ENCODE results near the gene LCAT.

The LCAT gene

GRCh38 chr16:67897231-67897630 lies 46.7 kb downstream of the LCAT start:
- Histone ChIP-seq H3K9me3 (ENCODE audit: low read depth, low read length) (no peaks in the 10 kb centered on the region), H3K27ac (no peak overlapping the region), H3K4me3 (no peak overlapping the region), H3K9ac (ENCODE audit: insufficient read length) (no peak overlapping the region), H3K36me3 (ENCODE audit: insufficient read depth, low read length) (no peaks in the 10 kb centered on the region)
- TF ChIP-seq POLR2AphosphoS5 (IDR thresholded peaks at IDR 0.05; ENCODE audit: borderline replicate concordance, low read depth, low read length) (no peak), FOXP2 (optimal IDR thresholded peaks at IDR 0.05; ENCODE audit: control extremely low read depth, extremely low read length, insufficient read depth) (no peak), EZH2 (IDR thresholded peaks at IDR 0.05) (no peak)
- no peak for DNase-seq (ENCODE audit: low read depth, low spot score)

DNA sequence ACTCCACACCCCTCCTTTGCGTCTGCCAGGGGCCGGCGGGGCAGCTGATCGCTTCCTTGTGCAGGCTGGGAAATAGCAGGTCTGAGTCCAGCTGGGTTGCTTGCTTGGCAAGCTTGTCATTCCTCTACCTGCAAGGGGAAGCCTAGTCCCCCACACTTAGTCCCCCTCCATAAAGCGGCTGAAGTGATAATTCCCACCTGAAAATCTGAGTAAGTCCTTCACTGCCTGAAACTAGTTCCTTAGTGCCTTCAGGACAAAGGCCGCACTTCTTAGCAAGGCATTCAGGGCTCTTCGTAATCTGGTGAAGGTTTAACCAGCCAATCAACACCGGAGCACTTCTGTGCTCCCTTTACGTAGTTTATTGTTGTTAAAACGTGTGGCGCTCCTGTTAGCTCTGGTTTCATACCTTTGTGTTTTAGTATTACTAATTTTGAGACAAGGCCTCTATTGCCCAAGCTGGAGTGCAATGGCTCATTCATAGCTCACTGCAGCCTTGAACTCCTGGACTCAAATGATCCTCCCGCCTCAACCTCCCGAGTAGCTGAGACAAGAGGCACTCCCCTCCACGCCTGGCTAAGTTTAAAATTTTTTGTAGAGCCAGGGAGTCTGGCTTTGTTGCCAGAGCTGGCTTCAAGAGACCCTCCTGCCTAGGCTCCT lies 50.0 kb downstream of the LCAT start:
- Histone ChIP-seq H3K9me3 (ENCODE audit: low read depth, low read length) (no peaks in the 10 kb centered on the region), H3K27ac (no peak overlapping the region), H3K9ac (ENCODE audit: insufficient read length) (peak overlapping the region; percentile 89), H3K36me3 (ENCODE audit: insufficient read depth, low read length) (no peaks in the 10 kb centered on the region), H3K4me3 (peak overlapping the region; percentile 84)
- TF ChIP-seq POLR2AphosphoS5 (IDR thresholded peaks at IDR 0.05; ENCODE audit: borderline replicate concordance, low read depth, low read length) = no peak
- no peak for TF ChIP-seq EZH2 (IDR thresholded peaks at IDR 0.05)
- TF ChIP-seq FOXP2 (optimal IDR thresholded peaks at IDR 0.05; ENCODE audit: control extremely low read depth, extremely low read length, insufficient read depth) = no peak
- DNase-seq (ENCODE audit: low read depth, low spot score) = no peak

DNA sequence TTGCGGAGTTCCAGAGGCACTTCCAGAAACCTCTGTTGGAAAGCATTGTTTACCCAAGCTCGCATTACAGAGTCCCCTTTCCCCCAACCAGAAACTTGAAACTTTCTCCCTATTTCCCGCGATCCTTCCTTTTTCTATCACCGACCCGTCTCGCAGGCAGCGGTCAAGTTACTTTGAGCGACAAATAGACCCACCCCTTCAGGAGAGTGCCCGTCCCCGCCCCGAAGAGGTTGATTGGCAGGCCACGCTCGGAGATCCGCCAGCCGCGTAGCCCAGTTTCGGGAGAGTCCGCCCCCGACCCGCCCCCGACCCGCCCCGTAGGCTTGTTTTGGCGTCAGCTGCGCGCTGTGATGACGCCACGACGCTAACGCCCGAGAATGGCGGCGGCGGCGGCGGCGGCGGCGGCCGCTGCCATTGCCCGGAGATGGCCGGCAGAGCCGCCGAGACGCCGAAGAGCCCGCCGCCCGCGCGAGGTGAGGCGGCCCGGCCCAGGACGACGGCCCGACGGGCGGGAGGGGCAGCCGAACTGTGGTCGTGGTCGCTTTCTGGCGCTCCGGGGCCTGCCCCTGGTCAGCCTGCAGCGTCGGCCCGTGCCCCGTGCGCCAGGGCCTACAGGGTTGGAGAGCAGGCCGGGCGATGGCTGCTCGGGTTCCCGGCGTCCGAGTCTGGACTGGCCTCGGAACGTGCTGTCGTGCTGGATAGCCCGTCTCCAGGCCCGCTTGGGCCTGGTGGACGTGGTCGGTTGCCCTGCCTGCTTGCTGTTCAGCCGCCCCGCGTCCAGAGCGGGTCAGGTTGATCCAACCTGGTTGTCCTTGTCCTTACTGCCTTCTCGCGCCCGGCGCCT lies 50.8 kb downstream of the LCAT start, which contains the start of gene PSKH1:
Gene PSKH1 (plus strand): TSS at position 356 of the 844 bp plus-strand sequence. CDS start 15,496 bp downstream, outside the sequence.
- no peaks in the 10 kb centered on the region for H3K9me3 ChIP-seq (ENCODE audit: low read depth, low read length)
- TF ChIP-seq FOXP2 (optimal IDR thresholded peaks at IDR 0.05; ENCODE audit: control extremely low read depth, extremely low read length, insufficient read depth) = no peak
- no peak for TF ChIP-seq EZH2 (IDR thresholded peaks at IDR 0.05)
- TF ChIP-seq POLR2AphosphoS5 (IDR thresholded peaks at IDR 0.05; ENCODE audit: borderline replicate concordance, low read depth, low read length) = peak; percentile 60; the same call in 1 of the 2 replicates
- DNase-seq (ENCODE audit: low read depth, low spot score) = peak; percentile 26
- peak within 1 kb of the TSS; percentile 89 for H3K9ac ChIP-seq (ENCODE audit: insufficient read length)
- H3K36me3 ChIP-seq (ENCODE audit: insufficient read depth, low read length) = no peaks in the 10 kb centered on the region
- no peak within 1 kb of the TSS for H3K27ac ChIP-seq
- peak within 1 kb of the TSS; percentile 84 for H3K4me3 ChIP-seq

GRCh38 chr16:67892375-67892774 lies 51.5 kb downstream of the LCAT start:
- Histone ChIP-seq H3K27ac (no peak overlapping the region), H3K36me3 (ENCODE audit: insufficient read depth, low read length) (no peaks in the 10 kb centered on the region), H3K4me3 (peak overlapping the region; percentile 78), H3K9ac (ENCODE audit: insufficient read length) (peak overlapping the region; percentile 73), H3K9me3 (ENCODE audit: low read depth, low read length) (no peaks in the 10 kb centered on the region)
- DNase-seq (ENCODE audit: low read depth, low spot score) = no peak
- no peak for TF ChIP-seq POLR2AphosphoS5 (IDR thresholded peaks at IDR 0.05; ENCODE audit: borderline replicate concordance, low read depth, low read length)
- no peak for TF ChIP-seq EZH2 (IDR thresholded peaks at IDR 0.05)
- no peak for TF ChIP-seq FOXP2 (optimal IDR thresholded peaks at IDR 0.05; ENCODE audit: control extremely low read depth, extremely low read length, insufficient read depth)
